Neural cell (in vitro differentiated cells): Measurements from ENCODE around the gene CENPX. TPM values are rescaled to one million over a fixed set of nuclear protein-coding genes. Genes with fewer than 3 reads are reported as not detected.
A peak's percentile ranks its signal among the peaks of the same experiment; 100 is the strongest.

Source experiments
- H2AFZ ChIP-seq: fragments of 200-600, 300-800 bp; sonication (generic), shearing (Covaris generic); 2 replicates; pipeline ENCODE4 v1.6.0; 2014; ENCODE audit warnings: low read depth, mild to moderate bottlenecking, antibody characterized with exemption, low read length, moderate library complexity
- H3F3A ChIP-seq: fragments of 200-600 bp; shearing (Covaris generic); 2 replicates; pipeline ENCODE4 v1.6.1; 2016; ENCODE audit warnings: mild to moderate bottlenecking, moderate library complexity, mixed read lengths, antibody characterized with exemption, low read length; ENCODE audit not compliant: insufficient read depth, poor library complexity, severe bottlenecking
- H3K27ac ChIP-seq: fragments of 200-600, 300-800 bp; sonication (generic), shearing (Covaris generic); 2 replicates; pipeline ENCODE4 v1.5.1; 2014; ENCODE audit warnings: mild to moderate bottlenecking, low read length, moderate library complexity
- H3K27me3 ChIP-seq: fragments of 300-800, 200-600 bp; sonication (generic), shearing (Covaris generic); 2 replicates; pipeline ENCODE4 v1.6.0; 2014; ENCODE audit warnings: mild to moderate bottlenecking, low read depth, low read length, moderate library complexity; ENCODE audit not compliant: insufficient read depth
- H3K36me3 ChIP-seq: fragments of 300-800, 200-600 bp; sonication (generic), shearing (Covaris generic); 2 replicates; pipeline ENCODE4 v1.5.1; 2014; ENCODE audit warnings: mild to moderate bottlenecking, antibody characterized with exemption, low read length, moderate library complexity; ENCODE audit not compliant: insufficient read depth
- H3K4me2 ChIP-seq: fragments of 300-800, 200-600 bp; sonication (generic), shearing (Covaris generic); 2 replicates; pipeline ENCODE4 v1.6.0; 2014; ENCODE audit warnings: mild to moderate bottlenecking, low read length
- H3K4me3 ChIP-seq: fragments of 300-800, 200-600 bp; sonication (generic), shearing (Covaris generic); 2 replicates; pipeline ENCODE4 v1.5.1; 2014; ENCODE audit warnings: mild to moderate bottlenecking, low read length, moderate library complexity
- H3K79me2 ChIP-seq: fragments of 200-600 bp; shearing (Covaris generic); replicated peaks from 2 replicates; pipeline ENCODE4 v1.6.0; 2014; ENCODE audit warnings: mild to moderate bottlenecking, low read length, moderate library complexity; ENCODE audit not compliant: insufficient read depth
- H3K9ac ChIP-seq: fragments of 300-800, 200-600 bp; sonication (generic), shearing (Covaris generic); 2 replicates; pipeline ENCODE4 v1.6.1; 2016; ENCODE audit warnings: mild to moderate bottlenecking, low read length, mixed read lengths
- H3K9me2 ChIP-seq: fragments of 200-600 bp; shearing (Covaris generic); 2 replicates; pipeline ENCODE4 v1.6.1; 2016; ENCODE audit warnings: mild to moderate bottlenecking, low read length, mixed read lengths; ENCODE audit not compliant: insufficient read depth
- H3K9me3 ChIP-seq: fragments of 200-600, 300-800 bp; sonication (generic), shearing (Covaris generic); 2 replicates; pipeline ENCODE4 v1.6.1; 2016; ENCODE audit warnings: mild to moderate bottlenecking, mixed run types, low read length, moderate library complexity, mixed read lengths
- H4K20me1 ChIP-seq: fragments of 200-600 bp; shearing (Covaris generic); 2 replicates; pipeline ENCODE4 v1.6.1; 2016; ENCODE audit warnings: mild to moderate bottlenecking, mixed run types; ENCODE audit not compliant: insufficient read depth
- CTCF ChIP-seq: fragments of 450-650 bp; IDR thresholded peaks from 2 replicates; pipeline ENCODE4 v1.5.1; 2014; ENCODE audit warnings: antibody characterized with exemption, mild to moderate bottlenecking, moderate library complexity; ENCODE audit not compliant: poor library complexity, severe bottlenecking
- EP300 ChIP-seq: fragments of 450-650 bp; conservative IDR thresholded peaks from 2 replicates; pipeline ENCODE4 v1.6.1; 2014; ENCODE audit warnings: antibody characterized with exemption, mild to moderate bottlenecking, moderate library complexity; ENCODE audit not compliant: poor library complexity, severe bottlenecking
- EZH2 ChIP-seq: fragments of 200-600, 300-800 bp; shearing (Covaris generic), sonication (generic); IDR thresholded peaks from 2 replicates; pipeline ENCODE4 v1.6.1; 2014; ENCODE audit warnings: antibody characterized with exemption, low read length, borderline replicate concordance, mild to moderate bottlenecking; ENCODE audit not compliant: insufficient read depth, poor library complexity, severe bottlenecking
- MXI1 ChIP-seq: fragments of 450-650 bp; conservative IDR thresholded peaks from 2 replicates; pipeline ENCODE4 v1.6.1; 2014; ENCODE audit warnings: antibody characterized with exemption, mild to moderate bottlenecking; ENCODE audit not compliant: poor library complexity, severe bottlenecking
- POLR2AphosphoS5 ChIP-seq: IDR thresholded peaks from 2 replicates; pipeline ENCODE4 v1.6.1; 2012
- RAD21 ChIP-seq: fragments of 450-650 bp; conservative IDR thresholded peaks from 2 replicates; pipeline ENCODE4 v1.6.1; 2014; ENCODE audit warnings: antibody characterized with exemption, mild to moderate bottlenecking, moderate library complexity
- REST ChIP-seq: IDR thresholded peaks from 2 replicates; pipeline ENCODE4 v1.6.1; 2012; ENCODE audit warnings: borderline replicate concordance
- SMC3 ChIP-seq: fragments of 450-650 bp; conservative IDR thresholded peaks from 2 replicates; pipeline ENCODE4 v1.6.1; 2014; ENCODE audit warnings: antibody characterized with exemption, mild to moderate bottlenecking, moderate library complexity; ENCODE audit not compliant: poor library complexity
- TAF1 ChIP-seq: IDR thresholded peaks from 2 replicates; pipeline ENCODE4 v1.6.1; 2012; ENCODE audit warnings: low read depth
- polyA plus RNA-seq: library from polyadenylated mRNA; depleted of rRNA; stranded (reverse); fragments of >200 nt; gene quantifications from 2 replicates; pipeline ENCODE4 v1.2.3, GENCODE V29; 2014

Gene CENPX
- polyA plus RNA-seq, 1 donor from 2014 or later, result 205 TPM

GRCh38 chr17:82053130-82053529, 30.5 kb upstream of the CENPX start:
- Histone ChIP-seq H3K4me2 (no peak overlapping the region), H2AFZ (no peak overlapping the region), H3K9me3 (no peaks in the 10 kb centered on the region), H3K9me2 (no peaks in the 10 kb centered on the region), H3K4me3 (peak overlapping the region; percentile 92), H3F3A (no peaks in the 10 kb centered on the region), H3K9ac (peak overlapping the region; percentile 75), H3K27me3 (no peaks in the 10 kb centered on the region), H3K36me3 (no peaks in the 10 kb centered on the region), H4K20me1 (no peaks in the 10 kb centered on the region), H3K79me2 (peaks cover 10% of the 10 kb centered on the region), H3K27ac (no peak overlapping the region)
- TF ChIP-seq MXI1 (no peak), POLR2AphosphoS5 (no peak), EP300 (no peak), TAF1 (no peak), RAD21 (no peak), SMC3 (no peak), CTCF (no peak), EZH2 (no peak), REST (no peak)

- no peak for TF ChIP-seq EZH2
- no peak for TF ChIP-seq REST
- no peak for TF ChIP-seq SMC3
- TF ChIP-seq RAD21, result no peak
- TF ChIP-seq POLR2AphosphoS5, result no peak
- no peak for TF ChIP-seq TAF1
- no peak for TF ChIP-seq EP300
- no peak for TF ChIP-seq MXI1
- no peak for TF ChIP-seq CTCF
- Histone ChIP-seq H4K20me1 (no peaks in the 10 kb centered on the region), H3K4me2 (peak overlapping the region; percentile 84), H3K4me3 (peak overlapping the region; percentile 92), H3F3A (no peaks in the 10 kb centered on the region), H3K27ac (no peak overlapping the region), H3K27me3 (no peaks in the 10 kb centered on the region), H3K9me3 (no peaks in the 10 kb centered on the region), H3K9ac (peak overlapping the region; percentile 75), H2AFZ (no peak overlapping the region), H3K79me2 (peaks cover 10% of the 10 kb centered on the region), H3K9me2 (no peaks in the 10 kb centered on the region), H3K36me3 (no peaks in the 10 kb centered on the region)
Measured at GRCh38 chr17:82052638-82053059, 30.0 kb upstream of the CENPX start.
